Measurements from ENCODE around the gene ATL2.

The ATL2 gene

DNA sequence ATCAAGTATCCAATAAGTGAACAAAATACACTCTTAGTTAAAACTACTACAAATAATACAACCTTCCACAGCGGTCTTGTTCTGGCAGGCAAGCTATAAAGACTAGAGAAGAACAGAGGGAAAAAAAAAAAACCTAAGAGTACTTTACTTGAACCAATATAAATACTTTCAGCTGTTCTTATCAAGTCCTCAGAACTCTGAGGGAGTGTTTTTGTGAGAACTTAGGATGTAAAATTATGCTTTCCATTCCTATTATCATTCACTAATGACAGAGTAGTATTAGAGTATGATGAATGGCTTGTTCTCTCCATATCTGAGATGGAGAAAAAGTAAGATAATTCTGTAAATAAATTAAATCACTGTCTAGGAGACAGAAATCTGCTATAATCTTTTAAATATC lies 68.3 kb downstream of the ATL2 start:
- TF ChIP-seq, protein P1, sequence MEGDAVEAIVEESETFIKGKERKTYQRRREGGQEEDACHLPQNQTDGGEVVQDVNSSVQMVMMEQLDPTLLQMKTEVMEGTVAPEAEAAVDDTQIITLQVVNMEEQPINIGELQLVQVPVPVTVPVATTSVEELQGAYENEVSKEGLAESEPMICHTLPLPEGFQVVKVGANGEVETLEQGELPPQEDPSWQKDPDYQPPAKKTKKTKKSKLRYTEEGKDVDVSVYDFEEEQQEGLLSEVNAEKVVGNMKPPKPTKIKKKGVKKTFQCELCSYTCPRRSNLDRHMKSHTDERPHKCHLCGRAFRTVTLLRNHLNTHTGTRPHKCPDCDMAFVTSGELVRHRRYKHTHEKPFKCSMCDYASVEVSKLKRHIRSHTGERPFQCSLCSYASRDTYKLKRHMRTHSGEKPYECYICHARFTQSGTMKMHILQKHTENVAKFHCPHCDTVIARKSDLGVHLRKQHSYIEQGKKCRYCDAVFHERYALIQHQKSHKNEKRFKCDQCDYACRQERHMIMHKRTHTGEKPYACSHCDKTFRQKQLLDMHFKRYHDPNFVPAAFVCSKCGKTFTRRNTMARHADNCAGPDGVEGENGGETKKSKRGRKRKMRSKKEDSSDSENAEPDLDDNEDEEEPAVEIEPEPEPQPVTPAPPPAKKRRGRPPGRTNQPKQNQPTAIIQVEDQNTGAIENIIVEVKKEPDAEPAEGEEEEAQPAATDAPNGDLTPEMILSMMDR (IDR thresholded peaks at IDR 0.05; ENCODE audit: low read depth, low read length), result no peak
- DNase-seq (ENCODE audit: low read depth in 2 of 2), result no peak
- H3K4me3 ChIP-seq (replicated peaks in 1 of 2; ENCODE audit: low read depth in 2 of 2, low read length in 2 of 2), result no peak overlapping the region

DNA sequence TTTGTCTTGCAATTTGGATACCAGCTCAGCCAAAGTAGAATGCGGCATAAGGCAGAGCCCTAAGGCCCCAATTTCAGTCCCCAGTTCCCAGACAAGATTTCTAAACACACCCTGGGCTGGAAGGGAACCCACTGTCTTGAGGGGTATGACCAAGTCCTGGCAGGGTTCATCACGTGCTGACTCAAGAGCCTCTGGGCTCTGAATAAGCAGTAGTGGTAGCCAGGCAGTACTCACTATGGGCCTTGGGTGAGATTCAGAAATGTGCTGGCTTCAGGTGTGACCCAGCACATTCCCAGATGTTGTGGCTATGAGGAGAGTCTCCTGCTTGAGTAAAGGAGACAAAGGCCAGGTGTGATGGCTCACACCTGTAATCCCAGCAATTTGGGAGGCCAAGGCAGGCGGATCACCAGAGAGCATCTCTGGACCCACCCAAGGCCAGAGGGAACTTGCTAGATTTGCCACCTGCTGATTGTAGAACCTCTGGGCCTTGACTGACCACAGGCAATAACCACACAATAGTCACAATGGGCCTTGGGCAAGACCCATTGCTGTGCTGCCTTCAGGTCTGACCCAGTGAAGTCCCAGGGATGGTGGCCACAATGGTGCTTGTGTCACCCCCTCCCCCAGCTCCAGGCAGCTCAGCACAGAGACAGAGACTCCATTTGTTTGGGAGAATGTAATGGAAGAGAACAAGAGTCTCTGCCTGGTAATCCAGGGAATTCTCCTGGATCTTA lies 74.9 kb downstream of the ATL2 start:
- TF ChIP-seq, protein P1 (IDR thresholded peaks at IDR 0.05; ENCODE audit: low read depth, low read length), result no peak
- no peak for DNase-seq (ENCODE audit: low read depth in 2 of 2)
- H3K4me3 ChIP-seq (replicated peaks in 1 of 2; ENCODE audit: low read depth in 2 of 2, low read length in 2 of 2), result no peak overlapping the region

DNA sequence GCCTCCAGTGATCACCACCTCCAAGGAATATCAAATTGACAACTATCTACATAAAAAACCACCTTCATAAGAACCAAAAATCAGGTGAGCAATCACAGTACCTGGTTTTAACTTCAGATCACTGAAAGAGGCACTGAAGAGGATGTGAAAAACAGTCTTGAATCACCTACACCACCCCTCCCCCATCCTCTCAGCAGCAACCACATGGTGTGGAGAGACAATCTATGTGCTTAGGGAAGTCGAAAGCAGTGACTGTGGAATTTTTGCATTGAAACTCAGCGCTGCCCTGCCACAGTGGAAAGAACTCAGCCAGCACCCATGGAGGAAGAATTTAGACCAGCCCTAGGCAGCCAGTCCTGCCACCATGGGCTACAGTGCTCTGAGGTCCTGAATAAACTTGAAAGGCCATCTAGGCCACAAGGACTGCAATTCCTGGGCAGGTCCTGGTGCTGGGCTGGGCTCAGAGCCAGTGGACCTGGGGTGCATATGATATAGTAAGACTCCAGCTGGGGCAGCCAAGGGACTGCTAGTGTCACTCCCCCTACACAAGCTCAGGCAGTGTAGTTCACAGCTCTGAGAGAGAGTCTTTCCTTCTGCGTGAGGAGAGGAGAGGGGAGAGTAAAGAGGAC lies 75.6 kb downstream of the ATL2 start:
- no peak for DNase-seq (ENCODE audit: low read depth in 2 of 2)
- TF ChIP-seq, protein P1 (IDR thresholded peaks at IDR 0.05; ENCODE audit: low read depth, low read length), result no peak
- H3K4me3 ChIP-seq (replicated peaks in 1 of 2; ENCODE audit: low read depth in 2 of 2, low read length in 2 of 2), result no peak overlapping the region

DNA sequence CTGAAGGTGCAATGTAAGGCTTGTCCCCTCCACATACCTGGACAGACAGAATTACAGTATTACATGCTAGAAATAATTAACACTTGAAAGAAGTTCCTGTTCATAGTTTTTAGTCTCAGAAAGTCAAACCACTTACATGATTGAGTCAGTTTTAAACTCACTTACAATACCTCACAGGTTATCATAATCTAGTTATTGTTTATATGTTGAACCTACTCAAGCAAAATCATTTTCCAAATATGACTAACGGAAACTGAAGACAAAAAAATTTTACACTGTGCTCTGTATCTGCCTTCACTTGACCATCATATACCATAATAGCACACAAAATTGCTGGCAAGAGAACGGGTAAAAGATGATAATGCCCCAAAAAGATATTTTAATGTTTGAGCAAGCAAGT lies 78.5 kb downstream of the ATL2 start:
- TF ChIP-seq, protein P1 (IDR thresholded peaks at IDR 0.05; ENCODE audit: low read depth, low read length), result no peak
- no peak overlapping the region for H3K4me3 ChIP-seq (replicated peaks in 1 of 2; ENCODE audit: low read depth in 2 of 2, low read length in 2 of 2)
- no peak for DNase-seq (ENCODE audit: low read depth in 2 of 2)

DNA sequence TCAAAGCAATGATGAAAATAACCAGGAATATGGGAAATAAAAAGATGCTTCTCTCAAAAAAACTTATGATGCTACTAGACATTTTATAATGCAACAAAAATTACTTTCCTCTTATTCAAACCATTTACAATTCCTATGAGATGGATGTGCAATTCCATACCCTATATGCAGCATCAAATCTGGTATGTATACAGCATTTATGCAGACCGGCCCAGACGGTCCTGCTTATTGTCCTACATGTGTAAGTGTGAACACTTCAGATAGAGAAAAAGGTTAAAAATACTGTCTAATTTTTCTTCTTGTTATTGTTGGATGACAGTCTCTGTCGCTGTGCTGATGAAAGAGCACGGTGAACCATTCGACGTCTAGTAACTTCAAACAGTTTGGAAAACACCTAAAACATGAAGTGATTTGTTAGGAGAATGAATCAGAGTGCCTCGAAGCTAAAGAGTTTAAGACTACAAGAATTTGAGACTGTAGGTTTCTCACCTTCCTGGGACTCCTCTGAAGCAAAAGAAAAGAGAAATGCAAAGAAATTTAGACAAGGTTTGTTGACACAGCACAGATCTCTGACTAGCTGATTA lies 80.8 kb downstream of the ATL2 start:
- no peak for DNase-seq (ENCODE audit: low read depth in 2 of 2)
- no peak overlapping the region for H3K4me3 ChIP-seq (replicated peaks in 1 of 2; ENCODE audit: low read depth in 2 of 2, low read length in 2 of 2)
- TF ChIP-seq, protein P1 (IDR thresholded peaks at IDR 0.05; ENCODE audit: low read depth, low read length), result no peak

DNA sequence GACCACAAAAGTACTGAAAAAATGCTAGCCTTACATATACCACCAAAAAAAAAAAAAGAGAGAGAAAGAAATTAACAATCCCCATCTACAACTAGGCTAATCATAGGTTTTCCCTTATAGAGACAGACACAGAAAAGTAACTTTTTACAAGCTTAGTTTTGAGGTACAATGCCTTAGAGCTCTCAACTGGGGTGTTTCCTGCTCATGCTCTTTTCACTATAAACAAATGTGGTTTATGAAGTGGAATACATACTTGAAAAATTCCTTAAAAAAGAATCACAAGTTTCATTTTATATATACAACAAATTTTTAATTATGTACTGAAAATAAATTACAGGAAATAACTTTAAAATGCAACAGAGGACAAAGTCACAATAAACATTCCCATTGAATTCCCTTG lies 82.5 kb downstream of the ATL2 start:
- TF ChIP-seq, protein P1 (IDR thresholded peaks at IDR 0.05; ENCODE audit: low read depth, low read length), result no peak

More for the DNA sequence above, 82.5 kb downstream of the ATL2 start:
- H3K4me3 ChIP-seq (replicated peaks in 1 of 2; ENCODE audit: low read depth in 2 of 2, low read length in 2 of 2), result no peak overlapping the region
- DNase-seq (ENCODE audit: low read depth in 2 of 2), result no peak

Measured in cardiac fibroblast (primary cell).